Esophagus squamous epithelium (tissue), 4 donors: ENCODE data around the gene PLXNB2.

Experiments used
- POLR2A ChIP-seq, 4 donors: fragments of 450-650 bp; IDR thresholded peaks; one replicate each; pipeline ENCODE4 v1.6.1; 2017; ENCODE audit warnings: antibody characterized with exemption in 4 of 4, mild to moderate bottlenecking in 4 of 4, moderate library complexity in 3 of 4
- TF ChIP-seq, protein P1 (sequence below), 6 experiments: fragments of 450-650 bp in 4 of 6; fragments of 200-600 bp in 2 of 6; sonication (generic) in 2 of 6; IDR thresholded peaks; one replicate each; pipeline ENCODE4 v1.5.1; 2016 to 2019; ENCODE audit warnings: antibody characterized with exemption in 6 of 6, mild to moderate bottlenecking in 4 of 6, moderate library complexity in 4 of 6

DNA sequence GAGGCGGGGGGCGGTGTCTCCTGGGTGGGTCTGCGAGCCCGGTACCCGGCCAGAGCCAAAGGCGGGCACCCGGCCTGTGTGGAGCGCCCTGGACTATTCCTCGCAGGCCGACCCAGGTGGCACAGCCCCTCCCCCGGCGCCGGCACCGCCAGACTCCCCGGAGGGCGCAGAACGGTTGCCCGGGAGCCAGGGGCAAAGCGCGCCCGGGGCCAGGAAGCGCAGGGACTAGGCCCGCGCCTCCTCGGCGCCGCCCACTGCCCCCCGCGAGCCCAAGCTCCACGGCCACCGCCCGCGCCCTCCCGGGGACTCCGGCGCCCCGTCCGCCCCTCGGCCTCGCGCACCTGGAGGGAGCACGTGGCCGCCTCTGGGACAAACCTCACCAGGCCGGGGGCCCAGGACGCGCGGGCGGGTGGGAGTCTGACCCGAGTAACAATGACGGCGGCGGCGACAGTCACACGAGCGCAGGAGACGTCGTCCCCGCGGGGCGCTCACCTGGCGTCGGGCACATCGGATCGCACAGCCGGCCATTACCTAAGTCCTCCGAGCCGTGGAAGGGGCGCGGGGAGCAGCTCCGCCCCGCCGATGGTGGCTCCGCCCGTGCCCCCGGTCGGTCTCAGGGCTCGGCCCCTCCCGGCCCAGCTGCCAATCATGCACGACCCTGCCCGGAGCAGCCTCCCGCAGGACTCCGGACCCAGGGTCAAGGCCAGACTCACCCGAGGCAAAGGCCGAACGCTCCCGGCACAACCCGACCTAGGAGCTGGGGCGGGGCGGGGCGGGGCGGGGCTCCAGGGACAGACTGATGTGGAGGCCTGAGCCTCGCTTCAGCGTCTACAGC, 7.4 kb downstream of the PLXNB2 start:
- TF ChIP-seq, protein P1, sequence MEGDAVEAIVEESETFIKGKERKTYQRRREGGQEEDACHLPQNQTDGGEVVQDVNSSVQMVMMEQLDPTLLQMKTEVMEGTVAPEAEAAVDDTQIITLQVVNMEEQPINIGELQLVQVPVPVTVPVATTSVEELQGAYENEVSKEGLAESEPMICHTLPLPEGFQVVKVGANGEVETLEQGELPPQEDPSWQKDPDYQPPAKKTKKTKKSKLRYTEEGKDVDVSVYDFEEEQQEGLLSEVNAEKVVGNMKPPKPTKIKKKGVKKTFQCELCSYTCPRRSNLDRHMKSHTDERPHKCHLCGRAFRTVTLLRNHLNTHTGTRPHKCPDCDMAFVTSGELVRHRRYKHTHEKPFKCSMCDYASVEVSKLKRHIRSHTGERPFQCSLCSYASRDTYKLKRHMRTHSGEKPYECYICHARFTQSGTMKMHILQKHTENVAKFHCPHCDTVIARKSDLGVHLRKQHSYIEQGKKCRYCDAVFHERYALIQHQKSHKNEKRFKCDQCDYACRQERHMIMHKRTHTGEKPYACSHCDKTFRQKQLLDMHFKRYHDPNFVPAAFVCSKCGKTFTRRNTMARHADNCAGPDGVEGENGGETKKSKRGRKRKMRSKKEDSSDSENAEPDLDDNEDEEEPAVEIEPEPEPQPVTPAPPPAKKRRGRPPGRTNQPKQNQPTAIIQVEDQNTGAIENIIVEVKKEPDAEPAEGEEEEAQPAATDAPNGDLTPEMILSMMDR (IDR thresholded peaks at IDR 0.05) = no peak
- TF ChIP-seq POLR2A (IDR thresholded peaks at IDR 0.05) = no peak
